NT2/D1 (cell line): ENCODE measurements around the gene COL18A1.

Source experiments
- DNase-seq: peaks from one replicate; pipeline ENCODE4 v3.0.0-alpha.2; 2011; ENCODE audit warnings: low read depth, low spot score
- H3K27me3 ChIP-seq: 2 replicates; pipeline ENCODE4 v1.6.0; 2011; ENCODE audit warnings: mild to moderate bottlenecking; ENCODE audit not compliant: insufficient read length, insufficient read depth
- H3K36me3 ChIP-seq: 2 replicates; pipeline ENCODE4 v1.6.1; 2011; ENCODE audit warnings: mild to moderate bottlenecking, low read length, mixed read lengths; ENCODE audit not compliant: insufficient read depth, insufficient read length
- H3K4me1 ChIP-seq: 2 replicates; pipeline ENCODE4 v1.5.1; 2011; ENCODE audit not compliant: insufficient read depth, insufficient read length
- H3K4me3 ChIP-seq: 2 replicates; pipeline ENCODE4 v1.5.1; 2011; ENCODE audit warnings: low read depth; ENCODE audit not compliant: insufficient read length
- H3K9ac ChIP-seq: 2 replicates; pipeline ENCODE4 v1.6.0; 2011; ENCODE audit warnings: low read depth; ENCODE audit not compliant: insufficient read length
- H3K9me3 ChIP-seq: 2 replicates; pipeline ENCODE4 v1.5.1; 2011; ENCODE audit warnings: mild to moderate bottlenecking, low read length; ENCODE audit not compliant: insufficient read depth
- SUZ12 ChIP-seq: IDR thresholded peaks from 2 replicates; pipeline ENCODE4 v1.6.1; 2011; ENCODE audit not compliant: insufficient read length, insufficient read depth; ENCODE audit errors: extremely low read depth
- YY1 ChIP-seq: IDR thresholded peaks from 2 replicates; pipeline ENCODE4 v1.6.1; 2011; ENCODE audit not compliant: insufficient read length, insufficient read depth
- ZNF274 ChIP-seq: IDR thresholded peaks from 2 replicates; pipeline ENCODE4 v1.6.1; 2011; ENCODE audit warnings: mild to moderate bottlenecking, low read depth, low read length

The COL18A1 gene

DNA sequence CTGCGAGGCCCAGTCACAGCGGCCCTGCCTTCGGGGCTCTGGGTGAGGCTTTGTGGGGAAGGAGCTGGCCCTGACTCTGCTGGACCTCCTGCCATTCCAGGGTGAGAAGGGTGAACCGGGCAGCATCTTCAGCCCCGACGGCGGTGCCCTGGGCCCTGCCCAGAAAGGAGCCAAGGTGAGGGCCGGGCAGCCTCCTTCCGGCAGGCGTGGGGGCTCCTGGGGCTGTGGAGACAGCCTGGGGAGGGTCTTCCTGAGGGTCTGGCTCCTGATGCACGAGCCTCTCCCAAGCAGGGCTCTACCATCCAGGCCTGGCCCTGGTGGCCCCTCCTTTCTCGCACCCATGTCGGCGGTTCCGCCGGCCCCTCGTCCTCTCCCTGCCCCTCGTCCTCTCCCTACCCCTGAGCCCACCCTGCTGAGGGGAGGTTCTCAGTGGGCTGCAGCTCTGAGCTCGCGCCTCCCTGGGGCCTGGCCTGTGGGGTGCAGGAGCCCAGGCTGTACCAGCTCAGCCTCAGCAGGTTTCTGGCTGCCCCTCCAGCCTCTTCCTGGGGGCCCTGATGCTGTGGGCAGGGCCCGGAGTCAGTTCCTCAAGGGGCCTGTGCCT lies 88.5 kb downstream of the COL18A1 start:
- DNase-seq, result no peak
- H3K9me3 ChIP-seq, result no peaks in the 10 kb centered on the region
- H3K4me3 ChIP-seq, result no peak overlapping the region
- TF ChIP-seq ZNF274 (no peak), SUZ12 (no peak), YY1 (no peak)
- H3K9ac ChIP-seq, result no peak overlapping the region
- H3K27me3 ChIP-seq, result no peaks in the 10 kb centered on the region
- H3K36me3 ChIP-seq, result peaks cover 96% of the 10 kb centered on the region
- peaks cover 22% of the 10 kb centered on the region for H3K4me1 ChIP-seq

DNA sequence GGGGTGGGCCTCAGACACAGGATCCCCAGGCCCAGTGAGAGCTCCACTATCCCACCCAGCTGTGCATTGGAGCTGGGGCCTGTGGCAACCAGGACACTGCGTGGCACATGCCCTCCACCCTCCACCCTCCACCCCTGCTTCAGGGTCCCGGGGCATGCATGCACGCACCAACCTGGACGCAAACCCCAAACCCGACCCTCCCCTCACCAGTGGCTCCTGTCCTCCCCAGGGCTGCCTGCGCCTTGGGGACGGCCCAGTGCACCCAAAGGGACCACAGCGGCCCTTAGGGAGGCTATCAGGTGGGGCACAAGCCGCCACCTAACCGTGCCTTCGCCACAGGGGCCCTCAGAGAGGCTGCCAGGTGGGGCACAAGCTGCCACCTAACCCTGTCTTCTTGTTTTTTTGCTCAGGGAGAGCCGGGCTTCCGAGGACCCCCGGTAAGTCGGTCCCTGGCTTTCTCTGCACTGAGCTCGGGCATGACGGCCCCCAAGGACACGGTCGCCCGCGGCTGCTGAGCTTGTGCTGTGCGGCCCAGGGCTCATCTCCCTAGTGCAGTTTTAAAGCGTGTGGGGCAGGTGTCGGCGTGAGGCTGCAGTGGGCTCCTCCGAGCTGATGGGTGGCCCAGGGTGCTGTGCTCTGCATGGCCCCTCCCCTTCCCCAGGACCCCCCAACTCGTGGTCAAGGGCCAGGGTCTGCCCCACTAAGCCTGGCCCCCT lies 89.3 kb downstream of the COL18A1 start:
- Histone ChIP-seq H3K9ac (no peak overlapping the region), H3K4me3 (no peak overlapping the region), H3K36me3 (peaks cover 96% of the 10 kb centered on the region), H3K27me3 (no peaks in the 10 kb centered on the region), H3K9me3 (no peaks in the 10 kb centered on the region), H3K4me1 (peaks cover 14% of the 10 kb centered on the region)
- TF ChIP-seq ZNF274 (no peak), YY1 (no peak), SUZ12 (no peak)
- no peak for DNase-seq

DNA sequence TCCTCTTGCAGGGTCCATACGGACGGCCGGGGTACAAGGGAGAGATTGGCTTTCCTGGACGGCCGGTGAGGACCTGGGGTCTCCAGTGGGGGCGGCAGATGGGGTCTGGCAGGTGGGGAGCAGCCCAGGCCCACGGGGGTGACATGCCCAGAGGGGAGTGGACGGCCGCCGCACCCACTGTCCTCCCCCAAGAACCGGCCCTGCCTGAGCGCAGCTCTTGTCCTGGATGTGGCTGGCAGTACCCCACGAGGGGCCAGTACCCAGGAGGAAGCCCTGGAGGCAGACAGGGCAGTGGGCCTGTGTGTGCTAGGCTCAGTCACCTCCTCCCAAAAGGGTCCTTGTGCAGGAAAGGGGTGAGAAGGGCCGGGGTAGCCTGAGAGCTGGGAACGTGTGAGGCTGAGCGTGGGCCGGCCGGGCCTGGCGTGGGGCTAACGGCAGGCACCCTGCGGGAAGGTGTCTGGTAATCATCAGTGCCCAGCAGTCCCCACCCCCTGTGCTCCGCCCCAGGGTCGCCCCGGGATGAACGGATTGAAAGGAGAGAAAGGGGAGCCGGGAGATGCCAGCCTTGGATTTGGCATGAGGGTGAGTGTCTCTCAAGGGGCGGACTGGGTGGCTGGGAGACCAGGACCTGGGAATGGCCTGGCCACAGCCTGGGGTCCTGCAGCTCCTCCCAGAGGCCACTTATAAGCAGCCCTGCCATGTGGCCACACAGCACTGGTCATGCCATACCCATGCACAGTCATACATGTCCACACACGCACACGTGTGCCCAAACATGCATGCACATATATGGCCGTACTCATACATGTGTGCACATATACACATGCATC lies 90.1 kb downstream of the COL18A1 start:
- H3K9ac ChIP-seq, result no peak overlapping the region
- no peaks in the 10 kb centered on the region for H3K9me3 ChIP-seq
- peaks cover 99% of the 10 kb centered on the region for H3K36me3 ChIP-seq
- no peak for DNase-seq
- TF ChIP-seq SUZ12 (no peak), YY1 (no peak), ZNF274 (no peak)
- no peaks in the 10 kb centered on the region for H3K27me3 ChIP-seq
- H3K4me3 ChIP-seq, result no peak overlapping the region
- H3K4me1 ChIP-seq, result peaks cover 13% of the 10 kb centered on the region

DNA sequence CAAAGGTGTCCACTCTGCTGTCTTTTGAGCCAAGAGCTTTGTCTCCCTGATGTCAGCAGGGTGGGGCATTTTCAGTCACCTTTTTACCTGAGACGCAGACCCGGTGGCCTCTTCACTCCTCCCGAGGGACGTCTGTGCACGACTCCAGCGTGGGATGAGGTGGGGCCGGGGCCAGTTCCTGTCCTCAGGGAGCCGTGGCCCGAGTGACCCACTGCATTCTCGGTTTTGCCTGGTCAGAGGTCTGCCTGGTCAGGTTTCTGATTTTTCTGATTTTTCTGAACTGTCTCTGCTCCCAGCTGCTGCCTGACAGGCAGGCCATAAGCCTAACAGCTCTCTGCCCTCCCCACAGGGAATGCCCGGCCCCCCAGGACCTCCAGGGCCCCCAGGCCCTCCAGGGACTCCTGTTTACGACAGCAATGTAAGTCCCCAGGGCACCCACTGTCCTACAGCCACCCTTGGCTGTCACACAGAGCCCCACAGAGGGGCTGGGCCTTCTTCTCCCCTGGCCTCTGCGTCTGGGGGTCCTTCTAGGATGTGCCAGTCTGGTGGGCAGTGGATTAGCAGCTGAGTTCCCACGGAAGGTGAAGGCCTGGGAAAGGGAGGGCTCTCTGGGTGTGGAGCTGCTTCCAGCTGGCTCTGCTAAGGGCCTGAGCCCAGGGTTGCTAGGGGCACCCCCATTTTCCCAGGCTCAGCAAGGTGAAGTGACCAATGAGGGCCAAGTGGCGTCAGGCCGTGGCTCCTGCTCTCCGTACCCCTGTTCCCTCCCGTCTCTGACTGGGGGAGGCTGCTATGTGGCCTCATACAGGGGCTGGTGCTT lies 91.4 kb downstream of the COL18A1 start:
- Histone ChIP-seq H3K9ac (no peak overlapping the region), H3K36me3 (peaks cover 94% of the 10 kb centered on the region), H3K9me3 (no peaks in the 10 kb centered on the region), H3K27me3 (no peaks in the 10 kb centered on the region), H3K4me1 (peaks cover 10% of the 10 kb centered on the region), H3K4me3 (no peak overlapping the region)
- no peak for DNase-seq
- TF ChIP-seq SUZ12 (no peak), YY1 (no peak), ZNF274 (no peak)

DNA sequence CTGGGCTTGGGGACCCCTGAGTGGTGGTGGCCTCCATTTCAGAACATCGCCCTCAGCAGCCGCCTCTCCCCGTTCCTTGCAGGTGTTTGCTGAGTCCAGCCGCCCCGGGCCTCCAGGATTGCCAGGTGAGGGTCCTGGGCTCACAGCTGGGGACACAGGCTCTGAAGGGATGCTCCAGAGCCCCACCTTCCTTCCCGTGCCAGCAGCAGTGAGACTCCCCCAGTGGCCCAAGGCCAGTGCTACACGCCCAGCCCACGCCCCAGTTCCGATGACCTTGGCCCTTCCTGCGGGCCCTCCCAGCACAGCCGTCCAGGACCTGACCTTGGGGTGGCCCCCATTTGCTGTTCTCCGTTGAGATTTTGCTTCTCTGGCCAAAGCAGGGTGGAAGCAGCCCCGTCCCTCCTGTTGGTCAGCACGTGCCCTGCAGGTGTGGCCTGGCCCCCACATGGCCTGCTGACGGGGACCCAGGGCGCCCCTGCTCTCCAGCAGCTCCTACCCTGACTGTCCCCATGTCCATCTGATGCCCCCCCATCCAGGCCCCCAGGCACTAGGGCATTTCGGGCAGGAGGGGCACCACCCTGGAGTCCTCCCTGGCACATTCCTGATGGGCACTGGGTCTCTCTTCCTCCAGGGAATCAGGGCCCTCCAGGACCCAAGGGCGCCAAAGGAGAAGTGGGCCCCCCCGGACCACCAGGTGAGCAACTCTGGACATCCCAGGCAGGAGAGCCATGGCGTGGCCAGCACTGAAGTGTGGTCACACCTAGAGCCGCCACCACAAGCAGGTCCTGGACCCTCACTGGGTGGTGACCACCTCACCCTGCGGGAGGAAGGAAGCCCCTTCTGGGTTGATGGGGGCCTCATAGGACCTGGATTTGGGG lies 92.2 kb downstream of the COL18A1 start:
- Histone ChIP-seq H3K9me3 (no peaks in the 10 kb centered on the region), H3K4me1 (peaks cover 2% of the 10 kb centered on the region), H3K27me3 (no peaks in the 10 kb centered on the region), H3K36me3 (peaks cover 90% of the 10 kb centered on the region), H3K9ac (no peak overlapping the region), H3K4me3 (no peak overlapping the region)
- no peak for DNase-seq
- TF ChIP-seq SUZ12 (no peak), ZNF274 (no peak), YY1 (no peak)
